ENCODE data around the gene BANF2.
A peak's percentile ranks its signal among the peaks of the same experiment; 100 is the strongest.

Gene BANF2

GRCh38 chr20:17664025-17664633 lies 35.6 kb upstream of the BANF2 start:
- DNase-seq, result no peak

GRCh38 chr20:17665756-17666155 lies 34.0 kb upstream of the BANF2 start:
- DNase-seq, result no peak

- no peak for DNase-seq
These were observed 33.3 kb upstream of the BANF2 start for GRCh38 chr20:17666481-17666880.

- DNase-seq, result no peak
These were observed 32.3 kb upstream of the BANF2 start for GRCh38 chr20:17667445-17667844.

GRCh38 chr20:17668432-17668831 lies 31.3 kb upstream of the BANF2 start:
- DNase-seq, result no peak

- no peak for DNase-seq
These were observed 30.3 kb upstream of the BANF2 start for GRCh38 chr20:17669306-17669931.

GRCh38 chr20:17671011-17671410 lies 28.8 kb upstream of the BANF2 start:
- no peak for DNase-seq

GRCh38 chr20:17671565-17671964 lies 28.2 kb upstream of the BANF2 start:
- DNase-seq, result no peak

GRCh38 chr20:17673084-17673483 lies 26.7 kb upstream of the BANF2 start:
- DNase-seq, result no peak

GRCh38 chr20:17674722-17675518 lies 24.8 kb upstream of the BANF2 start:
- no peak for DNase-seq

- no peak for DNase-seq
These were observed 24.0 kb upstream of the BANF2 start for GRCh38 chr20:17675519-17676377.

GRCh38 chr20:17676378-17676759 lies 23.4 kb upstream of the BANF2 start:
- DNase-seq, result no peak

- no peak for DNase-seq
These were observed 22.8 kb upstream of the BANF2 start for GRCh38 chr20:17676942-17677341.

GRCh38 chr20:17678295-17678694 lies 21.5 kb upstream of the BANF2 start:
- no peak for DNase-seq

GRCh38 chr20:17678886-17679285 lies 20.9 kb upstream of the BANF2 start:
- no peak for DNase-seq

GRCh38 chr20:17679941-17680835 lies 19.6 kb upstream of the BANF2 start:
- DNase-seq, result no peak

GRCh38 chr20:17680836-17681725 lies 18.7 kb upstream of the BANF2 start:
- DNase-seq, result peak; percentile 34 to 61 (median 47)

GRCh38 chr20:17681726-17682102 lies 18.1 kb upstream of the BANF2 start:
- DNase-seq, result peak in 1 of 3 experiments; percentile 59

- peak; percentile 90 to 99 (median 99) for DNase-seq
These were observed 17.5 kb upstream of the BANF2 start, which contains the start of gene RRBP1 for GRCh38 chr20:17682103-17682888. Gene RRBP1 (minus strand): TSS chr20:17682242. CDS start chr20:17660507, 21,735 bp downstream.

GRCh38 chr20:17682889-17683198 lies 16.9 kb upstream of the BANF2 start:
- no peak for DNase-seq
